ENCODE measurements around the gene INPP5F. TPM values are rescaled to one million over a fixed set of nuclear protein-coding genes. Genes with fewer than 3 reads are reported as not detected.

The INPP5F gene
- total and polyA plus RNA-seq, 10 of the 15 experiments (the other 5 are each of a cell fraction or from before 2014, with no cell fraction given): 6.0 to 49.3 (median 34.3) TPM

- no peak for TF ChIP-seq ZSCAN29 (IDR thresholded peaks at IDR 0.05)
Measured at GRCh38 chr10:119801176-119801575, 75.3 kb downstream of the INPP5F start (continued).

DNA sequence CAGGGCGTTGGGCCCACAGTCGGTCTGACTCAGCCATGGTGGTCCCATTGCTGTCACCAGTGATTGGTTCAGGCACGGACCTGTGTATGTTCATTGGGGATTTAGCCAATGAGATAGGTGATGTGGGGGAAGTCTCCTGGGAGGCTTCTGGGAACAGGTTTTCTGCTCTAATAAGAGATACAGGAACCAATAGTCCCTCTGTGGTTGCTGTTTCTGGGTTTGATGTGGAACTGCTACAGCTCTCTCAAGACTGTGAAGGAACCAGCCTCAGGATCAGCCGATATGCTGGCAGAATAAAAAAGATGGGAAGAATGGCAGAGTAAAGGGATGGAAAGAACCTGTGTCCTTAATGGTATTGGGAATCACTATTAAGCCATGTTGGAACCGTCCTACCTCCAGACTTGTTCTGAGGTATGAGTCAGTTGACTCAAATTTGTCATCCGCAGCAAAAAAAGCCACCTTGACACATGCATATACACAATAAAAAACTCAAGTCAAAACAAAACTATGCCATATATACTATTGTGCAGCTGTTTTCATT lies 76.2 kb downstream of the INPP5F start:
- no peaks in the 10 kb centered on the region for H4K20me1 ChIP-seq (ENCODE audit: control insufficient read depth, insufficient read depth)
- ChIA-PET RAD21 (ENCODE audit: unreplicated experiment) (interaction anchor here (0.7 to 1.9 kb wide), 6 partner anchors 10 to 101 kb away, joined by 3 to 10 read pairs (median 4); partner anchors contain the start of gene MCMBP), SMC1A (ENCODE audit: uncharacterized antibody, unreplicated experiment) (interaction anchor here (0.9 to 3.6 kb wide), 15 partner anchors 9 to 149 kb away, joined by 3 to 14 read pairs (median 5); no protein-coding TSS in a partner anchor), POLR2A (no interaction called here), CTCF (interaction anchor here (0.9 to 3.1 kb wide), 7 partner anchors 11 to 115 kb away, joined by 3 to 13 read pairs (median 10); no protein-coding TSS in a partner anchor)
- BruUV-seq (replicated peaks): no TSS peak
- ATAC-seq (peak; percentile 90), FAIRE-seq (peak; percentile 31), DNase-seq (ENCODE audit: low read depth, low spot score) (no peak)
- H3K27ac ChIP-seq (ENCODE audit: control insufficient read depth, insufficient read depth): no peak overlapping the region
- peak overlapping the region; percentile 39; the same call in 1 of the 2 replicates for H2AFZ ChIP-seq (ENCODE audit: control insufficient read depth, low read depth, low read length)
- no peaks in the 10 kb centered on the region for H3K79me2 ChIP-seq (ENCODE audit: control insufficient read depth, insufficient read depth, low read length)
- WGBS (ENCODE audit: insufficient coverage, insufficient replicate concordance, low lambda C conversion rate, missing lambda C conversion rate): 28% methylated on average over 6 of the region's 6 CpGs
- no peaks in the 10 kb centered on the region; a peak in 2 of 4 replicates for H3K36me3 ChIP-seq (ENCODE audit: control insufficient read depth in 2 of 2, insufficient read depth in 2 of 2, low read length in 1 of 2)
- in situ Hi-C loops (cut with MboI): no loop called here
- H3K9me3 ChIP-seq (replicated peaks; ENCODE audit: control insufficient read depth, insufficient read depth, low read length): no peaks in the 10 kb centered on the region
- H3K4me2 ChIP-seq (ENCODE audit: control insufficient read depth, insufficient read depth): peak overlapping the region; percentile 20; the same call in 1 of the 2 replicates
- H3K4me3 ChIP-seq: no peak overlapping the region
- H3K9ac ChIP-seq (ENCODE audit: control insufficient read depth, insufficient read depth, low read length): no peak overlapping the region
- intact Hi-C loops (cut with micrococcal nuclease; ENCODE audit: unreplicated experiment): no loop called here
- peaks cover 5% of the 10 kb centered on the region; the same call in 1 of the 2 replicates for H3K4me1 ChIP-seq (ENCODE audit: control insufficient read depth, insufficient read depth, low read length)
- H3K27me3 ChIP-seq (replicated peaks in 1 of 2; ENCODE audit: control insufficient read depth in 2 of 2, insufficient read depth in 2 of 2, low read length in 1 of 2): no peaks in the 10 kb centered on the region
- TF ChIP-seq TBL1XR1 (IDR thresholded peaks at IDR 0.05; ENCODE audit: low read depth, low read length) (no peak), PAX8 (IDR thresholded peaks at IDR 0.05) (no peak), NFYA (IDR thresholded peaks at IDR 0.05; ENCODE audit: borderline replicate concordance, low read depth, low read length) (no peak), CUX1 (IDR thresholded peaks at IDR 0.05; ENCODE audit: insufficient replicate concordance, low read depth, low read length) (no peak), CBFB (IDR thresholded peaks at IDR 0.05; ENCODE audit: low read depth) (no peak), NFIC (IDR thresholded peaks at IDR 0.05; ENCODE audit: low read depth, low read length) (peak; percentile 71), SP1 (IDR thresholded peaks at IDR 0.05; ENCODE audit: low read depth, low read length) (no peak), E4F1 (IDR thresholded peaks at IDR 0.05; ENCODE audit: borderline replicate concordance, partially characterized antibody) (no peak), FOXM1 (IDR thresholded peaks at IDR 0.05; ENCODE audit: low read depth, low read length) (no peak), CHD1 (IDR thresholded peaks at IDR 0.05; ENCODE audit: low read depth, low read length) (no peak), PKNOX1 (IDR thresholded peaks at IDR 0.05) (no peak)
